Activated CD8-positive, alpha-beta memory T cell treated with anti-CD3 and anti-CD28 coated beads for 36 hours (primary cell): ENCODE data around the gene IGF1R. TPM values are rescaled to one million over a fixed set of nuclear protein-coding genes. Genes with fewer than 3 reads are reported as not detected.

ENCODE experiments used
- CTCF ChIA-PET: fragments of 350-600 bp; sonication (Branson Sonifier 250); formaldehyde crosslinking; loops from one replicate; lab custom pipeline; 2021; ENCODE audit warnings: antibody characterized with exemption; lab: Charles Lee
- POLR2A ChIA-PET: fragments of 350-600 bp; sonication (Branson Sonifier 250); formaldehyde crosslinking; loops from one replicate; lab custom pipeline; 2021; ENCODE audit warnings: antibody characterized with exemption; lab: Charles Lee
- total RNA-seq, 2 experiments: library from RNA; stranded (reverse); gene quantifications; one replicate each; pipeline ENCODE4 v1.2.3, GENCODE V29; 2021

The IGF1R gene
- total RNA-seq, 2 experiments from 2014 or later: 10.5 to 11.3 TPM

DNA sequence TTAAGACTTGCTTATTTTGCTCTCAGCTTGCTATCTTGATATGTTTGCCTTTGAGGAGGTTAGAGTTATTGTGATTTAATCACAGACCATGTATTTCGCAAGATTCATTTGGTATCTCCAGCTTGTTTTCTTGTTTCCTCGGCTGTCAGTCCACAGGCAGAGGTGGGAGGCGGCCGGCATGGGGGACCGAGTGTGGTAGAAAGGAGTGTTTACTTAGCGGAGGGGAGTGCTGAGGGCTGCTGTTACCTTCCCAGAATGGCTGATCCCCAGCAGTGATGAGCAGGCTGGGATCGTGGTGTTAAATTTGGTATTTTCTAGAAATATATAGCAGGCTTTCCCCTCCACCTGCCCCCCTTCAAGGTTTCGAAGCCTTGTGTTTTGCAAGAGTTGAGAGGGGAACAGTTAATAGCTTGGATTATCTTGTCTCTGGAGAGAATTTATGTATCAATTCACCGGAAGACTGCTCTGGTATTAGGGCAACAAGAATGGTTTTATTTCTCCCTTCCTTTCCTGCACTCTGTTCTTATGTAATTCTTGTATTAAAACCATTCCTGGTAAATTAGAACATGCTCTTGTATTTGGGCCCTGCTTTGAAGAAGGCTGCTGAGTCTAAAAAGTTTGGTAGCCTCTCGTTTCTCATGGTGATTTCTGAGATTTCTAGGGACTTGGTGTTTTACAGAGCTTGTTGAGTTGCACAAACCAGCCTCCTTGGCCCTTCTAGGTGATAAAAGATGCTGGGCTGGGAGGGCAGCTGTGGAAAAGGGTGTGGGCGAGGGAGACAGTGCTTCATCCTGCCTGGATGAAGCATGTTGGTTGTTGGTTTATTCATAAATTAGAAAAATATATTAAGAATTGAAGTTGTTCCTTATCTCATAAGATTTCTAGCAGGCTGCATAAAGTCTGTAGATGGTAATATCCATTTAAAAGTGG is 151.4 kb downstream of the IGF1R start:
- ChIA-PET CTCF (no interaction called here), POLR2A (no interaction called here)

DNA sequence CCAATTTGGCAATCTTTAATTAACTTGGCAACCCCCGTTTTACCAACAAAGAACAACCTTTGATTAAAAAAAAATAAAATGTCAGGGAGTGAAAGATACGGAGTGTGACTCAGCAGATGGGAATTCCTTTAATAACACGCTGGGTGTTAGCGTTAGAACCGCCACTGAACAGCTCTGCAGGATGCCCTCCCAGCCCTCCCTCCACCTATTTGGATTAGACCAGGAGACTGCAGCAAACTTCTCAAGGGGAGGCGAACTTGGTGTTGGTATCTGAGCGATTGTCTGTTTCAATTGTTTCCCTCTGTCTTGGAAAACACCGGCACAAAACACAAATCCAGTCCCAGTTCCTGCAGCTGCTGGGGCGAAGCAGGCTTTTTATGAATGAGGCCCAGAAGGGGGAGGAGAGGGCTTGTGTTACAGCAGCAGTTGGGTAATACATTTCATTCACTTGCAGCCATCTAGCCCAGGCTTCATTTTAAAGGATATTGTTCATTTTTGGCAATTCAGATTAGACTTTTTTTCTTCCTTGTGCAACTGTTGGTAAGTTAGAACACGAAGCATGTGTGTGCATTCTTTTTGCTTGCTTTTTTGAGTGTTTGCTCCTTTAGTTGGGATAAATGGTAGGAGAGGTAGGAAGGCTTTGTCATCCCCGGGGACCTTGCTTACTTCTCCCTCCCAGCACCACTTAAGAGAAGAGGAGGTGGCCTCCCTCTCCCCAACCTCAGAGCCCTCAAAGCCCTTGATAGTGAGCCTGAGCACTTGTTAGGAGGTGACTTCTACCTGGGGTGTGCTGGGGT is 152.3 kb downstream of the IGF1R start:
- ChIA-PET POLR2A (no interaction called here), CTCF (no interaction called here)

DNA sequence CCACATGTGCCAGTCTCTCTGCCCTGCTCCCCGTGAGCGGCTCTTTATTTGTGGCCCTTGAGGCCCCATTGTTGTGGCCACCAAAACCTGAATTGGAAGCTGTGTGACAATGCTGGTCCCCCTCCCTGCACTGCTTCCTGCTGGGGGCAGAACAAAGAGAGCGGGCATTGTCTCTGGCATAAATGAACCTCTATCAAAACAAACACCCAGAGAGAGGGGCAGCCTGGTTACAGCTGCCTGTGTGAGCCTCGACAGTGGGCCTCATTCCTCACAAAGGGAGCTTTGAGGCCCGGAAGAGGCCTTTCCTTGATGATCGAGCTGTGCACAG is 152.9 kb downstream of the IGF1R start:
- ChIA-PET POLR2A (no interaction called here), CTCF (no interaction called here)

DNA sequence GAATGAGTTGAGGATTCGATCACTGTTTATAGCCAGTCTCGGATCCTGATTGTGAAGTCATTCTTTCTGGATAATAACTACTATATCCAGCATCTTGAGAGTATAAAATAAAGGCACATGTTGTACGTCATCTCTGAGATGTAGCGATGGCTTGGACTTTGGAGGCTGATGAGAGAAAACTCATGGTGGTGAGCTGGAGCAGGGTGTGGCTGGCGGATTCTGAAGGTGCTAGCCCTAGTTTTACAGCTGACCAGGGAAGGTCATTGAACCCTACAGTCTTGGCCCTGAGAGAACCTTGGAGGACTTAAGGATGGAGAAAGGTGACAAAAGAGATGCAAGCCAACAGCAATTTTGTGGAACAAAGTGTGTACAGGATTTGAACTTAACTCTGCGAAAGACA is 153.8 kb downstream of the IGF1R start:
- ChIA-PET POLR2A (no interaction called here), CTCF (interaction anchor here (1.0 kb wide), 1 partner anchor 23 kb away, joined by 3 read pairs; no protein-coding TSS in a partner anchor)

DNA sequence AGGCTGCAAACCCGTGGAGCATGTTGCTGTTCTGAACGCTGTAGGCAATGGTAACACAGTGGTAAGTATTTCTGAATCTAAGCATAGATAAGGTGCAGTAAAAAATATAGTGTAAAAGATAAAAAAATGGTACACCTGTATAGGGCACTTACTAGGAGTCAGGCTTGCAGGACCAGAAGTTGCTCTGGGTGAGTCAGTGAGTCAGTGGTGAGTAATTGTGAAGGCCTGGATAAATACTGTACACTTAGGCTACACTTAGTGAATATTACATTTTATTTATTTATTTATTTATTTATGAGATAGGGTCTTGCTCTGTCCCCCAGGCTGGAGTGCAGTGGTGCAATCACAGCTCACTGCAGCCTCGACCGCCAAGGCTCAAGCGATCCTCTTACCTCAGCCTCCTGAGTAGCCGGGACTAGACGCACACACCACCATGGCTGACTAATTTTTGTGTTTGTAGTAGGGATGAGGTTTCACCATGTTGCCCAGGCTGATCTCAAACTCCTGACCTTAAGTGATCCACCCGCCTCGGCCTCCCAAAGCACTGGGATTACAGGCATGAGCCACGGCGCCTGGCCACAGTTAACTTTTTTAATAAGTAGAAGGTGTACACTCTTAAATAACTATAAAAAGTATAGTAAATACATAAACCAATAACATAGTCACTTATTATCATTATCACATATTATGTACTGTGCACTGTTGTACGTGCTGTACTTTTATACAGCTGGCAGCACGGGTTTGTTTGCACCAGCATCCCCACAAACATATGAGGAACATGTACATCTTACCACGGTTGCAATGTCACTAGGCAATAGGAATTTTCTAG is 155.1 kb downstream of the IGF1R start:
- CTCF ChIA-PET: interaction anchor here (1.0 to 1.5 kb wide), 2 partner anchors 12 to 24 kb away, joined by 3 read pairs; no protein-coding TSS in a partner anchor
- POLR2A ChIA-PET: no interaction called here

DNA sequence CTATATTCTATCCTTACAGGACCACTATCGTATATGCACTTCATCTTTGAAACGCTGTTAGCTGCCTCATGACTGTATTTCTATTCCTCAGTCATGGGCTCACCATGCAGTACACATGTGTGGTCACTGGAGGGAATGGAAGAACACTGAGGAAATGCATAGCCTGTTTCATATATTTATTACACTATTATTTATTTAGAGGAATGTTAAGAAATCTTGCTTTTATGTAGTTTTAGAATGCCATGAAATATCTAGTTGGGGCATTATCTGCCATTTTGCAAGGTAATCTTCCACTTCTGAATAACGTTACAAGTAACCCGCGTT is 155.7 kb downstream of the IGF1R start:
- POLR2A ChIA-PET: no interaction called here
- CTCF ChIA-PET: interaction anchor here (1.5 kb wide), 1 partner anchor 11 kb away, joined by 3 read pairs; no protein-coding TSS in a partner anchor

DNA sequence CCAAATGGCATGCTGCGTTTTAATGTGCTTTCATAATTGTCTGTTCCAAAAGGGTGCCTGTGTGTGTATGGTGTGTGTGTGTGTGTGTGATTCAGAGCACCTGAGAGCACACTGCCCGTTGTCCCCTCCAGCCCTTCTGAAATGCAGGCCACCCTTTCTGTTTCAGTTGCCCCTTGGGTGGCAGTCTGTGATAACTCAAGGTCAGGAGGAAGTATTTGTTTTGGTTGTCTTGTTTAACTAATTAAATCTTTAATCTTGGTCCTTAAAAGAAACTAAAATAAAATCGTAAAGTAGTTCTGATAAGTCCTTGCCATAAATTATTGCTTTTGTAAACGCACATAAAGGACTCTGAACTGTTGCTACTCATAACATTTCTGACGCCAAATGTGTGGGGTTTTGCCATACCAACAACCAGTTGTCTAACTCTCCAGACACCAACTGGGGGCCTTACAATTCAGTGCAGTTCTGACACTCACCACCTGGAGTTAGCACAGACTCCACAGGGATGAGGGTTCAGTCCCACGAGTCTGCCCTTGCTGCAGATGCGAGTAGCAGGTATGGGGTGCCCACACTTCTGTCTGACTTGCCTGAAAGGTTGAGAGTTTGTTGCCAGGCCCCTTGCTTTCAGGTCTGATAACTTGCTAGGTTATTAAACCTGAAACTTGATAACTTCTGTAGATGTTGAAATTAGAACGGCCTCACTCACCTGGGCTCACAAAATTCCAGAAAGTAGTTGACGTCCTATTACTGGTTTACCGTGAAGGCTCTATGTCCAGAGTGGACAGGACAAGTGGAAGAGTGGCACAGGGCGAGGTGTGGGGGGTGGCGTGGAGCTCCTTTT is 157.3 kb downstream of the IGF1R start:
- POLR2A ChIA-PET: no interaction called here
- CTCF ChIA-PET: interaction anchor here (0.5 to 0.7 kb wide), 2 partner anchors 39 to 285 kb away, joined by 3 read pairs; no protein-coding TSS in a partner anchor

DNA sequence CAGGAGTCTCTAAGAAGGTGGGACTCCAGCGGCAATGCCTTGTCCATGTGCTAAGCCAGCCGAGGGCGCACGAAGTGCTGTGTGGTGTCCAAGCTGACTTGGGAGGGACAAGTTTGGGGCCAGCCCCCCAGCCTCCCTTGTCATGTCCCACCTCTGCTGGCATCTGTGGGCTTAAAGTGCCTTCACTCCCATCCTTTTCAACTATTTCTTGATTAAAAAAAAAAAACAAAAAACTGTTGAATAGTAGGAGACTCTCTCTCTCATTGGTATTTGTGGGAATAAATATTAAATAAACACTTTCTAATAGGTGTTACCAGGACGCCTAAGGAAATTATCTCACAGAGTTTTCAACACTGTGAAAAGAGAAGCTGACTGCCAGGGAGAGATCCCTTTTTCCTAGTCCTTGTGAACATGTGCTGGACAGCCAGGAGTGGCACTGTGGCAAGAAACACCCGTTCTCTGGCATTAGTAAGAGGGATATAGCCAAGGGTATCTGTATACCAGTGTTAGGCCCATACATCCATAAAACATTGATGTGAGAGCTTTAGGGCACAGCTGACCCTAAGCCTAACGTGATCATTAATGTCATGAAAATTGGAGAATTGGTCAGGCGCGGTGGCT is 158.0 kb downstream of the IGF1R start:
- POLR2A ChIA-PET: no interaction called here

DNA sequence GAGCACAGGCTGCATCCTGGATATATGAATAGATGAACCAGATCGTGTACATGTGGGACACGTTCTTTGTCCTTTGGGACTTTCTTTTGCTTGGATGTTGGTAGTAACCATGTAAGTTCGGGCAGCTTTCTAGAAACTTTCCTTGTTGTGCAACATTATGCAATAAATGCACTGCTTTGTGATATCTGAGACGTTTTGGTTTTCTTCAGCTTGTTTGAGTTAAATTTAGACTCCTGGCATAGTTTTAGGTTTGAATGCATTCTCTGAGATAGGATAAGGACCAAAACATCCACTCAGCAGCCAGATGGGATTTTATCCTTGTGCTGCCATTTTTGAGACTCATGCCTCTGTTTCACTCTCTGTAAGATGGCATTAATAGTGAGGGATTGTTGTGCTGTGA is 158.9 kb downstream of the IGF1R start:
- CTCF ChIA-PET: interaction anchor here (1.6 kb wide), 1 partner anchor 10 kb away, joined by 3 read pairs; no protein-coding TSS in a partner anchor
- POLR2A ChIA-PET: no interaction called here

More for the DNA sequence above, 158.0 kb downstream of the IGF1R start:
- CTCF ChIA-PET: interaction anchor here (0.5 to 0.7 kb wide), 2 partner anchors 38 to 286 kb away, joined by 3 read pairs; no protein-coding TSS in a partner anchor

DNA sequence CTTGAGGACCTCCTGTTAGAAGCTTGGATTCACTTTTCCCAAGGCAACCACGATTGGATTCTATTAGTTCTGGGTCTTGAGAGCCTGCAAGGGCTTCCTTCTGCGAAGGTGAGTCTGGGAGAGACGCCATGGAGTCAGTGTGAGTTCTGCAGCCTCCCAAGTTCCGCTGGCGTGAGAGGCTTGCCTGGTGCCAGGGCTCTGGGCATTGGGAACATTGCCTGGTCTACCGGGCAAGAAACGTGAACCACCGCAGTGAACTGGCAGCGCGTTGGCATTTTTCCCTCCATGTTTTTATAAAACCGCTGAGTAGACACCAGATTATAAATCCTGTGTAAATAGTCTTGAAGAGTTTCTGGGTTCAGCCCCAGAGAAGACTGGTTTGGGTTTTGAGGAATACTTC is 160.9 kb downstream of the IGF1R start:
- CTCF ChIA-PET: no interaction called here
- POLR2A ChIA-PET: no interaction called here

DNA sequence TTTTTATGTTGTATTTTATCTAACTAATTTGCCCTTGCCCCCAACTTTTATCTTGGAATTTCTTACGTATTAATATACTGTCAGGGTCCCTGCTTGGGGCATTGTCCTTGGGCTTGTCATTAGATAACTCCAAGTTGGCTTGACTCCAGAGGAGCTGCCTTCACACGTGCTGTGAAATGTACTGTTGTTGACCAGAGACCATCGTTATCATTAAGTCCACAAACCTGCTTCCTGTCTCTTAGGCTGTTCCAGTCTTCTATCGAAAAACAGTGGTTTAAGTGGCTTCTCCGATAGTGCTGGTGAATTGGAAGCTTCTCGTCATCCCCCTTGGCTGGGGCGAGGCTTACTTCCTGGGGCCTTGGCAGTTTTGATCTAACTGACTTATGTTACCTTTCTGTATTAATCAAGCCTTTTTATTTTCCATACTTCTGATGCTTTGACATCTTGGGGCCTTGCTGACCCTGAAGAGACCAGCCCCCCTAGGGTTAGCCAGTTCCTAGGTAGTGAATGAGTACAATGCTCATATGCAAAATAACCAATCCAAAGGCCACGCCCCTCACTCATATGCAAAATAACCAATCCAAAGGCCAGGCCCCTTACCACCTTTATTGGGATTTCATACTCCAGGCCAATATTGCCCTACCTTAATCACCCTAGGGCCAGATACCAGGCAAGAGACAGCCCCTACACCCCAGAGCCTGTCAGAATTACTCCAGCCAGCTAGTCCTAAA is 164.5 kb downstream of the IGF1R start:
- ChIA-PET POLR2A (no interaction called here), CTCF (no interaction called here)

DNA sequence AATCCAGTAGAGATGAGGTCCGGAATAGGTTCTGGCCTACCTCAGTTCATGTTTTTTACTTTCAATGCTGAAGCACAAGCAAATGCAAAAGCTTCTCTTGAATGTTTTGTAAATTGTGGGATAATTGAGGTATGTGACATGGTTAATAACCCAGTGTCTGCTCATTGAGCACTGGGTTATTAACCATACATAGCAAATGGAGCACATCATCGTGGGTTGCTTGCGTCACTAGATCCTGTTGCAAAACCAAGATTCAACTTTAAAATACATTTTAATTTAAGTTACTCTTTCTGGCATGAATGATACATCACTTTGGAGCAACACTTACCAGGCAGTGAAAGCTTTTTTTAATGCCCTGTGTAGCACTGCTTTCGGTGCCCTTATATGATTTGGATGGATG is 165.6 kb downstream of the IGF1R start:
- ChIA-PET POLR2A (no interaction called here), CTCF (no interaction called here)

DNA sequence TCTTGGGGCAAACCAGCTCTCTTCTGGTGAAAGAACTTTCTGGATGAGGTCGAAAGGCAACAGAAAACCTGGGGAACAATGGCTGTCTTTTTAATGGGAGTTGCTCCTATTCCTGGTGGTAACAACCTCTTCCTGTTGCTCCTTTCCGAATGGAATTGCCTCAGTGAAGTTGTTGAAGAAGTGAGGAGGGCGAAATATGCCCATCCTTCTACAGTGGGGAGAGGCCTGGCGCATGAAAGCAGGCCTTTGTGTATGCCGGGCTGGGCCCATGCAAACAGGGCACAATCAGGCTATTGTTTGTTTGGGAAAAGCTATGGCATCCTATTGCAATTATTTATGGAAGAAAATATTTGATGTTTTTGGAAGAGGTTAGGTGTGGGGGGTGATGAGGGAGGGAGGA is 166.9 kb downstream of the IGF1R start:
- ChIA-PET POLR2A (no interaction called here), CTCF (interaction anchor here (1.4 kb wide), 1 partner anchor 12 kb away, joined by 3 read pairs; no protein-coding TSS in a partner anchor)

DNA sequence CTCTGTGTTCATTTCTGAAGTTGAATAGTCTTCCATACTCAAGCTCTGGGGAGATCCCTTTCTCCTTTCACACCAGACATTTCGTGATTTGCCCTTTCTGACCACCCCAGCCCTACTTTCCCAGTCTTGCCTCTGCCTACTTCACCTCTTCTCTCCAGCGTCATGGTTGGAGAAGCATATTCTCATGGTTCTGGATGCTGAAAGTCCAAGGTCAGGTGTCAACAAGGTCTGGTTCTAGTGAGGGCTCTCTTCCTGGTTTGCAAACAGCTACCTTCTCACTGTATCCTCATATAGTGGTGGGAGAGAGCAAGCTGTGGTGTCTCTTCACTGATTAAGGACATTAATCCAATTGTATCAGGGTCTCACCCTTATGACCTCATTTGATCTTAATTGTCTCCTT is 169.4 kb downstream of the IGF1R start:
- ChIA-PET CTCF (interaction anchor here (0.8 kb wide), 1 partner anchor 10 kb away, joined by 3 read pairs; no protein-coding TSS in a partner anchor), POLR2A (no interaction called here)

DNA sequence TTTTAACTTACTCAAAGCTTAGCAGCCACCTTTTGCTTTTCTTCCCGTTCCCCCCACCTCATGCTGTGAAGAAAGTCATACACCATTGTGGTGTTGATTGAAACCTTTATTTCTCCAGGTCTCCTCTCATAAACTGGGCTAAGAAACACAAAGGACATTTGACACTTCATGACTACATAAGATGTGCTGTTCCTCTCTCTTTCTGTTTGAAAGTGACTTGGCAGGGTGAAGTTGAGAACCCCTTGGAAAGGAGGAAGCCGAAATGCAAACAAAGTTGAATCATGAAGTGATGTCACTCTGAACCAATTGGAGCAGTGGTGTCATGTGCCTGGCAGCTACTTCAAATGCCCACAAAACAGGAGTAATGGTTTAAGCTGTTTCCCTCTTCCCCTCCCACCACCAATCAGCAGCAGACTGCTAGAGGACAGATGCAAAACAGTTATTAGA is 174.7 kb downstream of the IGF1R start:
- ChIA-PET CTCF (interaction anchor here (1.1 kb wide), 1 partner anchor 44 kb away, joined by 3 read pairs; no protein-coding TSS in a partner anchor), POLR2A (no interaction called here)

DNA sequence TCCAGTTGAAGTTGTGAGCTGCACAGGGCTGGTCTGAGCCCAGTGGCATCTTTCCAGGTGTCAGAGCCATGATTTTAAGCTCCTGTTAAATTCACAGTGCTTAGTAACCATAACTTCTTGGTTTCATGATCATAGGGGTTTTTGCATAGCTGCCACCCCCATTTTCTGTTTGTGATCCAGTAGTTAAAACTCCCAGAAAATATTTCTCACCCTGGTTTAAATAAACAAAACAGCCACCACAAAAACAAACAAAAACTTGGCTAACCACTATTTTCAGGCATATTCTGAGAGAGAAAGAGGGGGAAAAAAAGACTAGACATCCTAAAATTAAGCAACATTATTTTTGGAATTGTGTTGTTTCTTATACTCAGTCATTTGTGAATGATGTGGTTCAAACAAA is 175.3 kb downstream of the IGF1R start:
- CTCF ChIA-PET: no interaction called here
- POLR2A ChIA-PET: no interaction called here

DNA sequence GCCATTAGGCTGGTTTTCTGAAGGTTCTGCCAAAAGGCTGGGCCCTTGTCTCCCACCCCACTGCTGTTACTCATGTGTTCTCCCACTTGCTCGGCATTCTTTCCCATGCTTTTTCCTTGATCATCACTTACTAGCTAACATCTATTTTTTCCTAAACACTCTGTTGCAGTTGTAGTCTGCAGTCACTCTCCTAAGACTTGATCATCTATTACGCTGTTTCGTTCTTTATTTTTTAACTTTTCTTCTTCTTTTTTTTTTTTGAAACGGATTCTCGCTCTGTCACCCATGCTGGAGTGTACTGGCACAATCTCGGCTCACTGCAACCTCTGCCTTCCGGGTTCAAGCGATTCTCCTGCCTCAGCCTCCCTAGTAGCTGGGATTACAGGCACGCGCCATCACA is 176.3 kb downstream of the IGF1R start:
- POLR2A ChIA-PET: no interaction called here
- CTCF ChIA-PET: no interaction called here
